ENCODE results near the gene KCNMB4.

The KCNMB4 gene

GRCh38 chr12:70403826-70404225 is 37.7 kb downstream of the KCNMB4 start:
- Histone ChIP-seq H4K8ac (ENCODE audit: low read depth, low read length) (no peak overlapping the region), H3K4me2 (ENCODE audit: low read length) (no peak overlapping the region), H3K27me3 (ENCODE audit: insufficient read depth, low read length, poor library complexity) (no peaks in the 10 kb centered on the region), H2BK120ac (ENCODE audit: low read depth, low read length) (no peak overlapping the region), H3K36me3 (ENCODE audit: control insufficient read depth, insufficient read depth, low read length) (no peaks in the 10 kb centered on the region), H2AK5ac (ENCODE audit: low read length) (no peak overlapping the region), H2BK15ac (replicated peaks; ENCODE audit: low read depth) (no peak overlapping the region), H4K5ac (ENCODE audit: low read length) (no peak overlapping the region), H3K4me3 (ENCODE audit: low read length) (no peak overlapping the region), H3K23ac (ENCODE audit: low read length) (no peak overlapping the region), H2BK5ac (ENCODE audit: low read length) (no peak overlapping the region), H3K18ac (ENCODE audit: low read length) (no peak overlapping the region), H3K9ac (ENCODE audit: low read length) (no peak overlapping the region), H3K27ac (ENCODE audit: low read depth, low read length) (no peak overlapping the region), H3K4ac (ENCODE audit: low read depth, low read length) (no peak overlapping the region), H3K4me1 (ENCODE audit: control insufficient read depth, low read depth, low read length) (no peaks in the 10 kb centered on the region), H3K79me2 (ENCODE audit: control insufficient read depth, insufficient read depth, low read length) (no peaks in the 10 kb centered on the region), H3K56ac (ENCODE audit: low read length) (no peak overlapping the region), H3K79me1 (ENCODE audit: low read length) (peaks cover 1% of the 10 kb centered on the region)
- no peak for DNase-seq

- no CpG with 5 or more reads among the region's 16 CpGs for WGBS (ENCODE audit: extremely low coverage, insufficient coverage, low lambda C conversion rate)
- Histone ChIP-seq H2BK5ac (ENCODE audit: low read length) (no peak overlapping the region), H3K79me1 (ENCODE audit: low read length) (peaks cover 5% of the 10 kb centered on the region), H3K18ac (ENCODE audit: low read length) (no peak overlapping the region), H3K79me2 (ENCODE audit: control insufficient read depth, insufficient read depth, low read length) (no peaks in the 10 kb centered on the region), H3K27ac (ENCODE audit: low read depth, low read length) (no peak overlapping the region), H4K5ac (ENCODE audit: low read length) (no peak overlapping the region), H3K23ac (ENCODE audit: low read length) (no peak overlapping the region), H2BK120ac (ENCODE audit: low read depth, low read length) (no peak overlapping the region), H4K8ac (ENCODE audit: low read depth, low read length) (no peak overlapping the region), H3K4me3 (ENCODE audit: low read length) (no peak overlapping the region), H3K36me3 (ENCODE audit: control insufficient read depth, insufficient read depth, low read length) (no peaks in the 10 kb centered on the region), H3K27me3 (ENCODE audit: insufficient read depth, low read length, poor library complexity) (no peaks in the 10 kb centered on the region), H3K4me1 (ENCODE audit: control insufficient read depth, low read depth, low read length) (no peaks in the 10 kb centered on the region), H3K9ac (ENCODE audit: low read length) (no peak overlapping the region), H3K56ac (ENCODE audit: low read length) (no peak overlapping the region), H3K4me2 (ENCODE audit: low read length) (no peak overlapping the region), H2BK15ac (replicated peaks; ENCODE audit: low read depth) (no peak overlapping the region), H3K4ac (ENCODE audit: low read depth, low read length) (no peak overlapping the region), H2AK5ac (ENCODE audit: low read length) (no peak overlapping the region)
- no peak for DNase-seq
These were observed 42.1 kb downstream of the KCNMB4 start for GRCh38 chr12:70408004-70408790.

GRCh38 chr12:70415987-70416386 is 49.9 kb downstream of the KCNMB4 start:
- Histone ChIP-seq H3K27ac (ENCODE audit: low read depth, low read length) (no peak overlapping the region), H3K56ac (ENCODE audit: low read length) (no peak overlapping the region), H2BK5ac (ENCODE audit: low read length) (no peak overlapping the region), H4K8ac (ENCODE audit: low read depth, low read length) (no peak overlapping the region), H2BK120ac (ENCODE audit: low read depth, low read length) (no peak overlapping the region), H3K4me1 (ENCODE audit: control insufficient read depth, low read depth, low read length) (no peaks in the 10 kb centered on the region), H3K18ac (ENCODE audit: low read length) (no peak overlapping the region), H2BK15ac (replicated peaks; ENCODE audit: low read depth) (no peak overlapping the region), H4K5ac (ENCODE audit: low read length) (no peak overlapping the region), H3K79me1 (ENCODE audit: low read length) (peaks cover 9% of the 10 kb centered on the region), H3K4ac (ENCODE audit: low read depth, low read length) (no peak overlapping the region), H2AK5ac (ENCODE audit: low read length) (no peak overlapping the region), H3K9ac (ENCODE audit: low read length) (no peak overlapping the region), H3K23ac (ENCODE audit: low read length) (no peak overlapping the region), H3K79me2 (ENCODE audit: control insufficient read depth, insufficient read depth, low read length) (no peaks in the 10 kb centered on the region), H3K36me3 (ENCODE audit: control insufficient read depth, insufficient read depth, low read length) (no peaks in the 10 kb centered on the region), H3K4me3 (ENCODE audit: low read length) (no peak overlapping the region), H3K27me3 (ENCODE audit: insufficient read depth, low read length, poor library complexity) (no peaks in the 10 kb centered on the region), H3K4me2 (ENCODE audit: low read length) (no peak overlapping the region)
- DNase-seq = no peak
- WGBS (ENCODE audit: extremely low coverage, insufficient coverage, low lambda C conversion rate) = no CpG with 5 or more reads among the region's 1 CpG

- H3K79me2 ChIP-seq (ENCODE audit: control insufficient read depth, insufficient read depth, low read length) = no peaks in the 10 kb centered on the region
- DNase-seq = no peak
- no peak overlapping the region for H3K18ac ChIP-seq (ENCODE audit: low read length)
- no peaks in the 10 kb centered on the region for H3K4me1 ChIP-seq (ENCODE audit: control insufficient read depth, low read depth, low read length)
- H3K4me3 ChIP-seq (ENCODE audit: low read length) = no peak overlapping the region
- H3K27ac ChIP-seq (ENCODE audit: low read depth, low read length) = no peak overlapping the region
- no peaks in the 10 kb centered on the region for H3K36me3 ChIP-seq (ENCODE audit: control insufficient read depth, insufficient read depth, low read length)
- H4K8ac ChIP-seq (ENCODE audit: low read depth, low read length) = no peak overlapping the region
- H3K56ac ChIP-seq (ENCODE audit: low read length) = no peak overlapping the region
- H3K4ac ChIP-seq (ENCODE audit: low read depth, low read length) = no peak overlapping the region
- no peaks in the 10 kb centered on the region for H3K27me3 ChIP-seq (ENCODE audit: insufficient read depth, low read length, poor library complexity)
- no peak overlapping the region for H4K5ac ChIP-seq (ENCODE audit: low read length)
- H3K9ac ChIP-seq (ENCODE audit: low read length) = no peak overlapping the region
- no peak overlapping the region for H2BK5ac ChIP-seq (ENCODE audit: low read length)
- no peak overlapping the region for H3K23ac ChIP-seq (ENCODE audit: low read length)
- WGBS (ENCODE audit: extremely low coverage, insufficient coverage, low lambda C conversion rate) = no CpG with 5 or more reads among the region's 3 CpGs
- H3K4me2 ChIP-seq (ENCODE audit: low read length) = no peak overlapping the region
- no peak overlapping the region for H2BK15ac ChIP-seq (replicated peaks; ENCODE audit: low read depth)
- no peak overlapping the region for H2AK5ac ChIP-seq (ENCODE audit: low read length)
- peaks cover 5% of the 10 kb centered on the region for H3K79me1 ChIP-seq (ENCODE audit: low read length)
- H2BK120ac ChIP-seq (ENCODE audit: low read depth, low read length) = no peak overlapping the region
These were observed 51.0 kb downstream of the KCNMB4 start for GRCh38 chr12:70417121-70417520.

GRCh38 chr12:70418101-70418500 is 52.0 kb downstream of the KCNMB4 start:
- no peaks in the 10 kb centered on the region for H3K79me2 ChIP-seq (ENCODE audit: control insufficient read depth, insufficient read depth, low read length)
- no peaks in the 10 kb centered on the region for H3K36me3 ChIP-seq (ENCODE audit: control insufficient read depth, insufficient read depth, low read length)
- H3K56ac ChIP-seq (ENCODE audit: low read length) = no peak overlapping the region
- no peak overlapping the region for H3K9ac ChIP-seq (ENCODE audit: low read length)
- H3K27me3 ChIP-seq (ENCODE audit: insufficient read depth, low read length, poor library complexity) = no peaks in the 10 kb centered on the region
- H3K23ac ChIP-seq (ENCODE audit: low read length) = no peak overlapping the region
- no peak overlapping the region for H4K8ac ChIP-seq (ENCODE audit: low read depth, low read length)
- H2BK15ac ChIP-seq (replicated peaks; ENCODE audit: low read depth) = no peak overlapping the region
- H3K4ac ChIP-seq (ENCODE audit: low read depth, low read length) = no peak overlapping the region
- H2BK5ac ChIP-seq (ENCODE audit: low read length) = no peak overlapping the region
- no peak overlapping the region for H4K5ac ChIP-seq (ENCODE audit: low read length)
- WGBS (ENCODE audit: extremely low coverage, insufficient coverage, low lambda C conversion rate) = no CpG with 5 or more reads among the region's 3 CpGs
- H3K79me1 ChIP-seq (ENCODE audit: low read length) = peaks cover 4% of the 10 kb centered on the region
- H3K4me1 ChIP-seq (ENCODE audit: control insufficient read depth, low read depth, low read length) = no peaks in the 10 kb centered on the region
- DNase-seq = peak; percentile 69
- no peak overlapping the region for H3K27ac ChIP-seq (ENCODE audit: low read depth, low read length)
- no peak overlapping the region for H3K4me2 ChIP-seq (ENCODE audit: low read length)
- no peak overlapping the region for H2BK120ac ChIP-seq (ENCODE audit: low read depth, low read length)
- no peak overlapping the region for H2AK5ac ChIP-seq (ENCODE audit: low read length)
- H3K4me3 ChIP-seq (ENCODE audit: low read length) = no peak overlapping the region
- no peak overlapping the region for H3K18ac ChIP-seq (ENCODE audit: low read length)

- WGBS (ENCODE audit: extremely low coverage, insufficient coverage, low lambda C conversion rate) = no CpG with 5 or more reads among the region's 8 CpGs
- Histone ChIP-seq H3K56ac (ENCODE audit: low read length) (no peak overlapping the region), H3K27ac (ENCODE audit: low read depth, low read length) (no peak overlapping the region), H4K5ac (ENCODE audit: low read length) (no peak overlapping the region), H3K18ac (ENCODE audit: low read length) (no peak overlapping the region), H2BK5ac (ENCODE audit: low read length) (no peak overlapping the region), H3K36me3 (ENCODE audit: control insufficient read depth, insufficient read depth, low read length) (no peaks in the 10 kb centered on the region), H3K27me3 (ENCODE audit: insufficient read depth, low read length, poor library complexity) (no peaks in the 10 kb centered on the region), H2AK5ac (ENCODE audit: low read length) (no peak overlapping the region), H3K79me1 (ENCODE audit: low read length) (no peaks in the 10 kb centered on the region), H4K8ac (ENCODE audit: low read depth, low read length) (no peak overlapping the region), H3K4ac (ENCODE audit: low read depth, low read length) (no peak overlapping the region), H3K23ac (ENCODE audit: low read length) (no peak overlapping the region), H3K4me3 (ENCODE audit: low read length) (no peak overlapping the region), H3K9ac (ENCODE audit: low read length) (no peak overlapping the region), H2BK15ac (replicated peaks; ENCODE audit: low read depth) (no peak overlapping the region), H3K4me1 (ENCODE audit: control insufficient read depth, low read depth, low read length) (no peaks in the 10 kb centered on the region), H3K79me2 (ENCODE audit: control insufficient read depth, insufficient read depth, low read length) (no peaks in the 10 kb centered on the region), H2BK120ac (ENCODE audit: low read depth, low read length) (no peak overlapping the region), H3K4me2 (ENCODE audit: low read length) (no peak overlapping the region)
- no peak for DNase-seq
These were observed 56.5 kb downstream of the KCNMB4 start for GRCh38 chr12:70422631-70423030.
